Colonic mucosa (tissue), 4 donors: ENCODE measurements around the gene MAGEA4. TPM values are rescaled to one million over a fixed set of nuclear protein-coding genes. Genes with fewer than 3 reads are reported as not detected.

Experiments used
- DNase-seq: peaks from one replicate; pipeline ENCODE4 v3.0.0-alpha.2; 2020
- H3K27ac ChIP-seq: fragments of 200-600 bp; one replicate; pipeline ENCODE4 v1.8.0; 2021
- H3K27me3 ChIP-seq: fragments of 200-600 bp; one replicate; pipeline ENCODE4 v1.8.0; 2021
- H3K36me3 ChIP-seq: fragments of 200-600 bp; one replicate; pipeline ENCODE4 v1.8.0; 2021
- H3K4me1 ChIP-seq: fragments of 200-600 bp; one replicate; pipeline ENCODE4 v1.8.0; 2021; ENCODE audit warnings: mild to moderate bottlenecking
- H3K4me3 ChIP-seq: fragments of 200-600 bp; one replicate; pipeline ENCODE4 v1.8.0; 2021
- H3K9ac ChIP-seq, 2 donors: one replicate each; pipeline ENCODE4 v1.7.0; 2013; ENCODE audit warnings: control low read depth in 2 of 2, low read depth in 2 of 2, low read length in 2 of 2
- H3K9me3 ChIP-seq: fragments of 200-600 bp; one replicate; pipeline ENCODE4 v1.8.0; 2021
- CTCF ChIP-seq: fragments of 200-600 bp; IDR thresholded peaks from one replicate; pipeline ENCODE4 v1.8.0; 2022; ENCODE audit warnings: antibody characterized with exemption, mild to moderate bottlenecking
- intact Hi-C: fragments of 100-400 bp; cut with DNase I; formaldehyde crosslinking; loops from one replicate; pipeline ENCODE4 v1.14.1; 2022
- microRNA-seq: library from miRNA; unstranded; fragments of <30 nt; microRNA quantifications from one replicate; pipeline ENCODE4, GENCODE V29; 2019
- total RNA-seq, 2 donors: library from RNA; stranded (reverse); fragmentation: NEBNext Ultra II Directional in 1 of 2; extraction: Animal tissue kit (Norgen Biotek cat#: 25700) in 1 of 2; gene quantifications; one replicate each; pipeline ENCODE4 v1.2.1, GENCODE V29; 2021
- donor health status: healthy.
- donor health status: DM: no; HTN: no; CAD: no.
- donor health status: DM: no; HTN: no; CAD: no.

The MAGEA4 gene
- total RNA-seq, 2 donors from 2014 or later = not detected

- DNase-seq = peak; percentile 32
- no peak overlapping the region for H3K27ac ChIP-seq
- no peaks in the 10 kb centered on the region for H3K4me1 ChIP-seq
- intact Hi-C loops = no loop called here
- H3K9ac ChIP-seq = peak overlapping the region; percentile 42 to 71
- TF ChIP-seq CTCF = no peak
- no peaks in the 10 kb centered on the region for H3K9me3 ChIP-seq
- no peaks in the 10 kb centered on the region for H3K36me3 ChIP-seq
- H3K4me3 ChIP-seq = peak overlapping the region; percentile 50
- H3K27me3 ChIP-seq = no peaks in the 10 kb centered on the region
Observed at GRCh38 chrX:151973851-151974335, 61.2 kb downstream of the MAGEA4 start.

Small RNA genes lying within 50 kb of the gene (microRNA-seq; reads per million reads assigned to microRNA genes)
- gene MIR224 = 676 reads per million, percentile 75 among the genes with 10 or more reads in this experiment
- gene MIR452 = 337 reads per million, percentile 66 among the genes with 10 or more reads in this experiment

Other genes starting within 250 kb of the MAGEA4 start
- gene PRRG3, start 217.4 kb upstream of the MAGEA4 start, total RNA-seq = under 1 TPM; 0.05 to 0.96 TPM
- gene FATE1, start 196.9 kb upstream of the MAGEA4 start, total RNA-seq = not detected
- gene CNGA2, start 178.1 kb upstream of the MAGEA4 start, total RNA-seq = not detected
- 10 to 100 TPM in 1 of 2 donors, 1 to 10 TPM in 1; 6.4 to 11.9 TPM for gene GABRE, start 61.8 kb downstream of the MAGEA4 start, total RNA-seq
- gene MAGEA10, start 225.7 kb downstream of the MAGEA4 start, total RNA-seq = not detected